Measurements from ENCODE around the gene ADAMTS17. TPM values are rescaled to one million over a fixed set of nuclear protein-coding genes. Genes with fewer than 3 reads are reported as not detected.

Gene ADAMTS17
- total RNA-seq, 1 donor from 2014 or later: 0.06 TPM

GRCh38 chr15:100306098-100306497, 35.7 kb downstream of the ADAMTS17 start:
- TF ChIP-seq, protein P1, sequence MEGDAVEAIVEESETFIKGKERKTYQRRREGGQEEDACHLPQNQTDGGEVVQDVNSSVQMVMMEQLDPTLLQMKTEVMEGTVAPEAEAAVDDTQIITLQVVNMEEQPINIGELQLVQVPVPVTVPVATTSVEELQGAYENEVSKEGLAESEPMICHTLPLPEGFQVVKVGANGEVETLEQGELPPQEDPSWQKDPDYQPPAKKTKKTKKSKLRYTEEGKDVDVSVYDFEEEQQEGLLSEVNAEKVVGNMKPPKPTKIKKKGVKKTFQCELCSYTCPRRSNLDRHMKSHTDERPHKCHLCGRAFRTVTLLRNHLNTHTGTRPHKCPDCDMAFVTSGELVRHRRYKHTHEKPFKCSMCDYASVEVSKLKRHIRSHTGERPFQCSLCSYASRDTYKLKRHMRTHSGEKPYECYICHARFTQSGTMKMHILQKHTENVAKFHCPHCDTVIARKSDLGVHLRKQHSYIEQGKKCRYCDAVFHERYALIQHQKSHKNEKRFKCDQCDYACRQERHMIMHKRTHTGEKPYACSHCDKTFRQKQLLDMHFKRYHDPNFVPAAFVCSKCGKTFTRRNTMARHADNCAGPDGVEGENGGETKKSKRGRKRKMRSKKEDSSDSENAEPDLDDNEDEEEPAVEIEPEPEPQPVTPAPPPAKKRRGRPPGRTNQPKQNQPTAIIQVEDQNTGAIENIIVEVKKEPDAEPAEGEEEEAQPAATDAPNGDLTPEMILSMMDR (conservative IDR thresholded peaks at IDR 0.05; ENCODE audit: low read depth, low read length): no peak
- H3K4me3 ChIP-seq (ENCODE audit: low read depth, low read length): no peak overlapping the region
- DNase-seq (ENCODE audit: low read depth): no peak

DNA sequence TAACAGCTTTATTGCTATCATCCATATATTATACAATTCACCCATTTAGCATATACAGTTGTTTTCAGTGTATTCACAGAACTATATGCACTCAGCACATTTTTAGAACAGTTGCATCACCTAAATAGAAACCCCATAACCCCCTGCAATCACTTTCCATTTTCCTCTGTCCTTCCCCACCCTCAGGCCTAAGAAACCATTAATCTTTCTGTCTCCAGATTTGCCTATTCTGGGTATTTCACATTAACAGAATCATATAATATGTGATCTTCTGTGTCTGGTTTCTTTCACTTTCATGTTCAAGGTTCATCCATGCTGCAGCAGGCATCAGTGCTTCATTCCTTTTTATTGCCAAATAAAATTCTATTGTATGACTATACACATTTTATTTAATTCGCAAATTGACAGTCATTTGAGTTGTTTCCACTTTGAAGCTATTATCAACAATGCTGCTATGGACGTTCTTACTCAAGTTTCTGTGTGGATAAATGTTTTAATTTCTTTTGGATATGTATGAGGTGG, 39.8 kb downstream of the ADAMTS17 start:
- H3K4me3 ChIP-seq (ENCODE audit: low read depth, low read length): no peak overlapping the region
- no peak for DNase-seq (ENCODE audit: low read depth)
- TF ChIP-seq, protein P1 (conservative IDR thresholded peaks at IDR 0.05; ENCODE audit: low read depth, low read length): no peak

GRCh38 chr15:100298257-100298656, 43.5 kb downstream of the ADAMTS17 start:
- TF ChIP-seq, protein P1 (conservative IDR thresholded peaks at IDR 0.05; ENCODE audit: low read depth, low read length): no peak
- DNase-seq (ENCODE audit: low read depth): no peak
- H3K4me3 ChIP-seq (ENCODE audit: low read depth, low read length): no peak overlapping the region

- DNase-seq (ENCODE audit: low read depth): no peak
- H3K4me3 ChIP-seq (ENCODE audit: low read depth, low read length): no peak overlapping the region
- TF ChIP-seq, protein P1 (conservative IDR thresholded peaks at IDR 0.05; ENCODE audit: low read depth, low read length): no peak
Measured at GRCh38 chr15:100297812-100298211, 44.0 kb downstream of the ADAMTS17 start.

GRCh38 chr15:100295939-100296565, 45.7 kb downstream of the ADAMTS17 start:
- no peak overlapping the region for H3K4me3 ChIP-seq (ENCODE audit: low read depth, low read length)
- TF ChIP-seq, protein P1 (conservative IDR thresholded peaks at IDR 0.05; ENCODE audit: low read depth, low read length): no peak
- DNase-seq (ENCODE audit: low read depth): no peak

DNA sequence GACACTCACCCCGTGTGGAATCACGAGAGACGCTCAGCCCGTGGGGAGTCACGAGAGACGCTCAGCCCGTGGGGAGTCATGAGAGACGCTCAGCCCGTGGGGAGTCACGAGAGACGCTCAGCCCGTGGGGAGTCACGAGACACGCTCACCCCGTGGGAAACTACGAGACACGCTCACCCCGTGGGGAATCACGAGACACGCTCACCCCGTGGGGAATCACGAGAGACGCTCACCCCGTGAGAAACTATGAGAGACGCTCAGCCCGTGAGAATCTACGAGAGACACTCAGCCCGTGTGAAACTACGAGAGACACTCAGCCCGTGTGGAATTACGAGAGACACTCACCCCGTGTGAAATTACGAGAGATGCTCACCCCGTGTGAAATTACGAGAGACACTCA, 49.8 kb downstream of the ADAMTS17 start:
- DNase-seq (ENCODE audit: low read depth): no peak
- no peak overlapping the region for H3K4me3 ChIP-seq (ENCODE audit: low read depth, low read length)
- TF ChIP-seq, protein P1 (conservative IDR thresholded peaks at IDR 0.05; ENCODE audit: low read depth, low read length): no peak

- no peak for DNase-seq (ENCODE audit: low read depth)
- TF ChIP-seq, protein P1 (conservative IDR thresholded peaks at IDR 0.05; ENCODE audit: low read depth, low read length): no peak
- no peak overlapping the region for H3K4me3 ChIP-seq (ENCODE audit: low read depth, low read length)
Measured at GRCh38 chr15:100291106-100291505, 50.7 kb downstream of the ADAMTS17 start.
